ENCODE data around the gene LAIR1. TPM values are rescaled to one million over a fixed set of nuclear protein-coding genes. Genes with fewer than 3 reads are reported as not detected.
A peak's percentile ranks its signal among the peaks of the same experiment; 100 is the strongest.

Gene LAIR1
- 100 to 1,000 TPM in 3 of 6 donors, 10 to 100 TPM in 3; 46.5 to 228 (median 111) TPM for total RNA-seq

DNA sequence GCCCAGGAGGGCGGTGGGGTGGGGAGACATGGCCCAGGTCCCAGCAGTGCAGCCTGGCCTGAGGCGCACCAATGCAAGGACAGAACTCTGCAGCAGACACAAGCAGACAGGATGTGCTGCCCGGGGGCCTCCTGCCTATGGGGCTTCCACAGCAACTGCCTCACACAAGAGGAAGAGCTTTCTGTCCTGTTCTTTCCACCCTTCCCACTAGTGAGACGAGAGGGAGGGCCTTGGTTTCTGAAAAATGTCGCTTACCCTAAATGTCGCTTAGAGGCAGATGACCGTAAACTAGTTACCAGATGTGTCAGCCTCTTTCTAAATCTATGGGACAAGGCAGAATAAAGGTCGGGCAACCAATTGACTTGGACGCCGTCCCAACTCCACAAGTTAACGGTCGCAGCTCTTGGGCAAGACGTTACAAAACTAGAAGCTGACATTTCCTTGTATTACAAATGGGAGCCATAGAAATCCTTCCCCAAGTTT is at the start of gene LAIR1:
TSS of gene LAIR1 (minus strand) at position 157 of the 483 bp plus-strand sequence. CDS start at position 30, 127 bp downstream.
- H3K27ac ChIP-seq = peak within 1 kb of the TSS; percentile 85 to 88 (median 86)
- ATAC-seq (ENCODE audit: low FRiP score in 2 of 2) (peak; percentile 76 to 77), DNase-seq (peak in 1 of 2 donors; percentile 66)

DNA sequence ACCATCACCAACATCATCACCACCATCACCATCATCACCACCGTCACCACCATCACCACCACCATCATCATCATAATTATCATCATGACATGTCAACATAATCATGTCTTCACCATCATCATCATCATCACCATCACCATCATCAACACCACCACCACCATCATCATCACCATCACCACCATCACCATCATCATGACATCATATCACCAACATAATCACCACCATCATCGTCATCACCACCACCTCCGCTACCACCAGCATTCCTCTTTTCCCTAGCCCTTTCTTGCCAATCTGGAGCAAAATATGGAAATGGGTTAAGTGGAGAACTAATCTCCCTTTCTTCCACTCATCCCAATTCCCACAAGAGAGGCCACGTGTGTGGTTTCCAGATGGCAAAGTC is 49.4 kb upstream of the LAIR1 start:
- 94 to 98% methylated on average over 4 of the region's 4 CpGs for WGBS, 2 donors
- no peaks in the 10 kb centered on the region for H3K36me3 ChIP-seq
- TF ChIP-seq CTCF (IDR thresholded peaks at IDR 0.05) (no peak), POLR2AphosphoS5 (IDR thresholded peaks at IDR 0.05) (no peak), EP300 (IDR thresholded peaks at IDR 0.05) (no peak), POLR2A (IDR thresholded peaks at IDR 0.05) (no peak)
- peaks cover 0 to 32% (median 15%) of the 10 kb centered on the region in 4 donors for H3K27me3 ChIP-seq
- peaks cover 5 to 16% (median 7%) of the 10 kb centered on the region in 4 donors for H3K4me1 ChIP-seq
- no peak overlapping the region for H3K4me3 ChIP-seq
- H3K9me3 ChIP-seq = no peaks in the 10 kb centered on the region
- DNase-seq (no peak), ATAC-seq (ENCODE audit: low FRiP score in 2 of 2) (no peak)
- H3K27ac ChIP-seq = no peak overlapping the region

More for the DNA sequence above, at the start of gene LAIR1:
- no peaks in the 10 kb centered on the region for H3K36me3 ChIP-seq
- H3K4me1 ChIP-seq = no peaks in the 10 kb centered on the region
- H3K27me3 ChIP-seq = no peaks in the 10 kb centered on the region
- WGBS, 2 donors = 33 to 46% methylated on average over 10 to 13 of the region's 13 CpGs
- no peaks in the 10 kb centered on the region for H3K9me3 ChIP-seq
- TF ChIP-seq POLR2AphosphoS5 (IDR thresholded peaks at IDR 0.05) (peak; percentile 57 to 69), POLR2A (IDR thresholded peaks at IDR 0.05) (peak in 2 of 4 donors; percentile 29 to 89), CTCF (IDR thresholded peaks at IDR 0.05) (no peak)
- H3K4me3 ChIP-seq = peak within 1 kb of the TSS in 3 of 4 donors; percentile 29 to 45 (median 37)

GRCh38 chr19:54412877-54413276 is 48.1 kb upstream of the LAIR1 start:
- Histone ChIP-seq H3K4me1 (peaks cover 0 to 8% (median under 1%) of the 10 kb centered on the region in 4 donors), H3K4me3 (no peak overlapping the region), H3K27me3 (peaks cover 0 to 27% (median 13%) of the 10 kb centered on the region in 4 donors), H3K27ac (no peak overlapping the region), H3K36me3 (no peaks in the 10 kb centered on the region), H3K9me3 (no peaks in the 10 kb centered on the region)
- ATAC-seq (ENCODE audit: low FRiP score in 2 of 2) (no peak), DNase-seq (no peak)
- WGBS, 2 donors = 74 to 75% methylated on average over 3 to 4 of the region's 4 CpGs
- TF ChIP-seq EP300 (IDR thresholded peaks at IDR 0.05) = no peak
- TF ChIP-seq POLR2A (IDR thresholded peaks at IDR 0.05) = no peak
- no peak for TF ChIP-seq POLR2AphosphoS5 (IDR thresholded peaks at IDR 0.05)
- no peak for TF ChIP-seq CTCF (IDR thresholded peaks at IDR 0.05)

GRCh38 chr19:54411033-54411432 is 46.3 kb upstream of the LAIR1 start:
- ATAC-seq (ENCODE audit: low FRiP score in 2 of 2) (no peak), DNase-seq (no peak)
- no peak overlapping the region for H3K4me3 ChIP-seq
- no peaks in the 10 kb centered on the region for H3K36me3 ChIP-seq
- no peak overlapping the region for H3K27ac ChIP-seq
- no peaks in the 10 kb centered on the region for H3K9me3 ChIP-seq
- peaks cover 0 to 8% (median 0%) of the 10 kb centered on the region in 4 donors for H3K4me1 ChIP-seq
- peaks cover 0 to 17% (median 8%) of the 10 kb centered on the region in 4 donors for H3K27me3 ChIP-seq
- TF ChIP-seq POLR2AphosphoS5 (IDR thresholded peaks at IDR 0.05) = no peak
- TF ChIP-seq EP300 (IDR thresholded peaks at IDR 0.05) = no peak
- no peak for TF ChIP-seq POLR2A (IDR thresholded peaks at IDR 0.05)
- no peak for TF ChIP-seq CTCF (IDR thresholded peaks at IDR 0.05)

DNA sequence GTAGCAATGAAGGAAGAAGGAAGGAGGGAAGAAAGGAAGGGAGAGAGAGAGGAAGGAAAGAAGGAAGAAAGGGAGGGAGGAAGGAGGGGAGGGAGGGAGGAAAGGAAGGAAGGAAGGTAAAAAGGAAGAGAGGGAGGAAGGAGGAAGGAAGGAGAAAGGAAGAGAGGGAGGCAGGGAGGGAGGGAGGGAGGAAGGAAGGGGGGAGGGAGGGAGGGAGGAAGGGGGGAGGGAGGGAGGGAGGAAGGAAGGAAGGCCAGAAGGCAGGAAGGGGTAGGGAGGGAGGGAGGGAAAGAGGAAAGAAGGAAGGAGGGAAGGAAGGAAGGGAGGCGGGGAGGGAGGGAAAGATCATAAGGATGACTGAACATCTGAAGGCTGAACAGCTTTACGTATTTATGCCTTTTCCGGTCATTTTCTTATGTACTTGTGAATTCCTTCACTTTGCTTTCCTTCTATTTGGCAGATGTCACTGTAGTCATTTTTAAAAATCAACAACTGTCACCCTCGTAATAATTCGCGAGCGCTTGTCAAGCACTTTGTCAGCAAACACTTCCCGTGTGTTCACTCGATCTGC is 43.8 kb upstream of the LAIR1 start:
- H3K4me3 ChIP-seq = no peak overlapping the region
- no peak for ATAC-seq (ENCODE audit: low FRiP score in 2 of 2)
- H3K9me3 ChIP-seq = no peaks in the 10 kb centered on the region
- H3K27ac ChIP-seq = no peak overlapping the region
- H3K36me3 ChIP-seq = no peaks in the 10 kb centered on the region
- 61 to 69% methylated on average over 9 of the region's 9 CpGs for WGBS, 2 donors
- H3K4me1 ChIP-seq = no peaks in the 10 kb centered on the region
- no peaks in the 10 kb centered on the region for H3K27me3 ChIP-seq
- no peak for DNase-seq
- no peak for TF ChIP-seq POLR2A (IDR thresholded peaks at IDR 0.05)
- TF ChIP-seq EP300 (IDR thresholded peaks at IDR 0.05) = no peak
- TF ChIP-seq CTCF (IDR thresholded peaks at IDR 0.05) = no peak
- TF ChIP-seq POLR2AphosphoS5 (IDR thresholded peaks at IDR 0.05) = no peak

Measured in upper lobe of left lung (tissue), 6 donors.